SK-N-SH treated with all-trans-retinoic acid at 6 μM for 48 hours (cell line): Measurements from ENCODE around the gene CHRD.

Source experiments
- ATAC-seq: fragments of 200-7000 bp; cut with Tn5 transposase; 3 replicates; pipeline ENCODE4 v1.9.1; 2020; ENCODE audit warnings: mild to moderate bottlenecking, moderate library complexity
- ARNTL ChIP-seq: fragments of 450-650 bp; formaldehyde crosslinking; IDR thresholded peaks from 2 replicates; pipeline ENCODE4 v1.5.0; 2020; ENCODE audit warnings: low read depth, mild to moderate bottlenecking, moderate library complexity, borderline replicate concordance
- BACH2 ChIP-seq: fragments of 250-450 bp; sonication (Bioruptor Pico); IDR thresholded peaks from 2 replicates; pipeline ENCODE4 v1.9.0; 2021; ENCODE audit warnings: mild to moderate bottlenecking, borderline replicate concordance
- CSRNP3 ChIP-seq: fragments of 250-450 bp; sonication (Bioruptor Pico); IDR thresholded peaks from 2 replicates; pipeline ENCODE4 v1.5.1; 2021; ENCODE audit warnings: mild to moderate bottlenecking, moderate library complexity
- ESRRG ChIP-seq: fragments of 250-450 bp; sonication (Bioruptor Pico); IDR thresholded peaks from 2 replicates; pipeline ENCODE4 v1.6.1; 2021; ENCODE audit warnings: mild to moderate bottlenecking
- GLIS3 ChIP-seq: fragments of 250-450 bp; sonication (Bioruptor Pico); IDR thresholded peaks from 2 replicates; pipeline ENCODE4 v1.5.0; 2020; ENCODE audit warnings: mild to moderate bottlenecking, moderate library complexity
- ISL1 ChIP-seq: fragments of 250-450 bp; sonication (Bioruptor Pico); IDR thresholded peaks from 2 replicates; pipeline ENCODE4 v2.1.2; 2022; ENCODE audit warnings: mild to moderate bottlenecking, moderate library complexity
- OSR1 ChIP-seq: fragments of 250-450 bp; sonication (Bioruptor Pico); IDR thresholded peaks from 2 replicates; pipeline ENCODE4 v1.8.0; 2022; ENCODE audit warnings: moderate library complexity, mild to moderate bottlenecking, inconsistent platforms
- PATZ1 ChIP-seq: fragments of 250-450 bp; sonication (Bioruptor Pico); IDR thresholded peaks from 2 replicates; pipeline ENCODE4 v1.8.0; 2020; ENCODE audit warnings: mild to moderate bottlenecking, moderate library complexity, borderline replicate concordance
- POU6F1 ChIP-seq: fragments of 250-450 bp; sonication (Bioruptor Pico); IDR thresholded peaks from 2 replicates; pipeline ENCODE4 v1.8.0; 2021; ENCODE audit warnings: low read depth, mild to moderate bottlenecking, moderate library complexity, borderline replicate concordance
- RARB ChIP-seq: fragments of 250-450 bp; sonication (Bioruptor Pico); IDR thresholded peaks from 2 replicates; pipeline ENCODE4 v1.8.0; 2021; ENCODE audit warnings: mild to moderate bottlenecking, moderate library complexity
- TCF4 ChIP-seq: fragments of 250-450 bp; sonication (Bioruptor Pico); IDR thresholded peaks from 2 replicates; pipeline ENCODE4 v1.8.0; 2021; ENCODE audit warnings: mild to moderate bottlenecking, moderate library complexity, borderline replicate concordance
- TOX ChIP-seq: fragments of 250-450 bp; sonication (Bioruptor Pico); IDR thresholded peaks from 2 replicates; pipeline ENCODE4 v1.8.0; 2021; ENCODE audit warnings: mild to moderate bottlenecking, moderate library complexity, borderline replicate concordance
- ZC3H10 ChIP-seq: fragments of 250-450 bp; sonication (Bioruptor Pico); IDR thresholded peaks from 2 replicates; pipeline ENCODE4 v1.5.1; 2021; ENCODE audit warnings: mild to moderate bottlenecking, moderate library complexity
- ZFP3 ChIP-seq: fragments of 250-450 bp; sonication (Bioruptor Pico); IDR thresholded peaks from 2 replicates; pipeline ENCODE4 v1.5.0; 2020; ENCODE audit warnings: mild to moderate bottlenecking, moderate library complexity
- ZFP30 ChIP-seq: fragments of 450-650 bp; formaldehyde crosslinking; IDR thresholded peaks from 2 replicates; pipeline ENCODE4 v1.5.0; 2022; ENCODE audit warnings: mild to moderate bottlenecking, moderate library complexity
- ZNF565 ChIP-seq: fragments of 450-650 bp; formaldehyde crosslinking; conservative IDR thresholded peaks from 2 replicates; pipeline ENCODE4 v1.5.0; 2020; ENCODE audit warnings: low read depth, mild to moderate bottlenecking, moderate library complexity
- ZNF70 ChIP-seq: fragments of 450-650 bp; formaldehyde crosslinking; IDR thresholded peaks from 2 replicates; pipeline ENCODE4 v1.5.0; 2020; ENCODE audit warnings: mild to moderate bottlenecking, moderate library complexity
- ZNF8 ChIP-seq: fragments of 450-650 bp; formaldehyde crosslinking; IDR thresholded peaks from 2 replicates; pipeline ENCODE4 v1.5.0; 2020; ENCODE audit warnings: mild to moderate bottlenecking, moderate library complexity
- TF ChIP-seq, protein P1 (sequence below): fragments of 250-450 bp; sonication (Bioruptor Pico); IDR thresholded peaks from 2 replicates; pipeline ENCODE4 v1.5.1; 2020; ENCODE audit warnings: low read depth, mild to moderate bottlenecking, moderate library complexity

CHRD gene

GRCh38 chr3:184334470-184335158, 45.2 kb upstream of the CHRD start:
- no peak for TF ChIP-seq TCF4 (CRISPR knock-in tag)
- TF ChIP-seq ZNF70 (CRISPR knock-in tag) = no peak
- TF ChIP-seq ZC3H10 (CRISPR knock-in tag) = no peak
- TF ChIP-seq ISL1 = no peak
- TF ChIP-seq ZNF8 (CRISPR knock-in tag) = no peak
- TF ChIP-seq ESRRG (CRISPR knock-in tag) = no peak
- TF ChIP-seq TOX (CRISPR knock-in tag) = no peak
- no peak for TF ChIP-seq PATZ1 (CRISPR knock-in tag)
- no peak for TF ChIP-seq POU6F1 (CRISPR knock-in tag)
- no peak for ATAC-seq

DNA sequence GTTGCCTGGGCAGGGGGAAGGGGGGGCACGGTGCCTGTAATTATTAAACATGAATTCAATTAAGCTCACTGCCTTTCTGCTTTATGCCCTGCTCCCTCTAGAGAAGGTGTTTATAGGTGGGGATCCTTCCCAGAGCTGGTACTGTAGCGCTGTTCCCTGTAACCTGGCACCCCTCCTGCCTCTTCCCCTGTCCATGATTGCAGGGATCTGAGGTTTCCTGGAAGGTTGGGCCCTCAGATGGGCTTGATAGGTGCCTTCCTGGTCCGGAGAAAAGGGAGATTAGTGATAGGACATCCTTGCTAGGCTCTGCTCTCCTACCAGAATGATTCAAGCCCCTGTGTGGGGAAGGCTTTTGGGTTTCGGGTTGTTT, 44.6 kb upstream of the CHRD start:
- TF ChIP-seq ZNF70 (CRISPR knock-in tag) (0 out of 2 replicates have a peak, but pooled peaks have one; percentile 24), ISL1 (no peak)
- ATAC-seq = peak; percentile 1

- peak; percentile 51 for ATAC-seq
- TF ChIP-seq ZNF565 (CRISPR knock-in tag) = no peak
- peak; percentile 72 for TF ChIP-seq ZFP3
- no peak for TF ChIP-seq POU6F1 (CRISPR knock-in tag)
- TF ChIP-seq PATZ1 (CRISPR knock-in tag) = peak; percentile 71
- TF ChIP-seq, protein P1, sequence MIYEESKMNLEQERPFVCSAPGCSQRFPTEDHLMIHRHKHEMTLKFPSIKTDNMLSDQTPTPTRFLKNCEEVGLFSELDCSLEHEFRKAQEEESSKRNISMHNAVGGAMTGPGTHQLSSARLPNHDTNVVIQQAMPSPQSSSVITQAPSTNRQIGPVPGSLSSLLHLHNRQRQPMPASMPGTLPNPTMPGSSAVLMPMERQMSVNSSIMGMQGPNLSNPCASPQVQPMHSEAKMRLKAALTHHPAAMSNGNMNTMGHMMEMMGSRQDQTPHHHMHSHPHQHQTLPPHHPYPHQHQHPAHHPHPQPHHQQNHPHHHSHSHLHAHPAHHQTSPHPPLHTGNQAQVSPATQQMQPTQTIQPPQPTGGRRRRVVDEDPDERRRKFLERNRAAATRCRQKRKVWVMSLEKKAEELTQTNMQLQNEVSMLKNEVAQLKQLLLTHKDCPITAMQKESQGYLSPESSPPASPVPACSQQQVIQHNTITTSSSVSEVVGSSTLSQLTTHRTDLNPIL (CRISPR knock-in tag) = 0 out of 2 replicates have a peak, but pooled peaks have one; percentile 20
- peak; percentile 4; the same call in 1 of the 2 replicates for TF ChIP-seq GLIS3
- no peak for TF ChIP-seq ZNF70 (CRISPR knock-in tag)
Observed at GRCh38 chr3:184335661-184336546, 44.0 kb upstream of the CHRD start.

- peak; percentile 47 for ATAC-seq
- TF ChIP-seq ZFP3 = no peak
- no peak for TF ChIP-seq ESRRG (CRISPR knock-in tag)
- no peak for TF ChIP-seq POU6F1 (CRISPR knock-in tag)
- TF ChIP-seq ISL1 = no peak
- TF ChIP-seq OSR1 (CRISPR knock-in tag) = no peak
- TF ChIP-seq CSRNP3 = no peak
- TF ChIP-seq ZFP30 (CRISPR knock-in tag) = no peak
- TF ChIP-seq ARNTL (CRISPR knock-in tag) = no peak
- TF ChIP-seq ZNF565 (CRISPR knock-in tag) = no peak
- TF ChIP-seq ZC3H10 (CRISPR knock-in tag) = no peak
- TF ChIP-seq RARB (CRISPR knock-in tag) = no peak
- TF ChIP-seq ZNF8 (CRISPR knock-in tag) = no peak
- TF ChIP-seq TCF4 (CRISPR knock-in tag) = no peak
- TF ChIP-seq BACH2 (CRISPR knock-in tag) = no peak
- no peak for TF ChIP-seq GLIS3
Observed at GRCh38 chr3:184336547-184337398, 43.1 kb upstream of the CHRD start.
